ENCODE measurements around the gene TUBAL3. TPM values are rescaled to one million over a fixed set of nuclear protein-coding genes. Genes with fewer than 3 reads are reported as not detected.
A peak's percentile ranks its signal among the peaks of the same experiment; 100 is the strongest.

TUBAL3 gene
- total and polyA plus RNA-seq, 2 of the 4 experiments (the other 2 are of a cell fraction): not detected

DNA sequence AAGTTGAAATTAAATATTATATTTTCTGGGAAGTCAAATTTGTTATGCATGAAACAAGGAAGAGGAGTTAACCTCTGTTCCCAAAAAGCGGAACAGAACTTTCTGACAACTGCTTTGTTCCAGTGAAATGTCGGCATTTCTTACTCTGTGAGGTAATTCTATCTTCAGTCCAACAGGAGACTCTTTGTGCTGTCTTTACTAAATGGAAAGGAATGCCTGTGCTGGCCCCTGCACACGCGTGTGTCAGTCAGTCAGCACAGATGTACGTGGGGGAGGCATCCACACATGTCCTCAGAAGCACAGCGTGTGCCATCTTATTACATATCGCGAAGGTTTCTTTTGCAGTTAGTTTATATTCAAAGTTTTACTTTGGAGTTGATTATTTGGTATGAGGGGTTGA is 45.2 kb upstream of the TUBAL3 start:
- Histone ChIP-seq H3K27me3 (ENCODE audit: control insufficient read depth, insufficient read depth, low read length) (no peaks in the 10 kb centered on the region), H3K9ac (ENCODE audit: low read depth, low read length) (no peak overlapping the region), H2AK9ac (replicated peaks; ENCODE audit: low read depth, low read length, poor library complexity) (no peak overlapping the region), H4K20me1 (ENCODE audit: insufficient read depth, low read length) (no peaks in the 10 kb centered on the region), H3K14ac (replicated peaks; ENCODE audit: low read depth, low read length) (0 out of 2 replicates have a peak overlapping the region, but pooled peaks have one; percentile 42), H3K79me1 (ENCODE audit: low read depth in 1 of 2, low read length in 2 of 2) (peaks cover 7 to 40% of the 10 kb centered on the region in 2 experiments; a peak in 3 of 4 replicates), H4K5ac (ENCODE audit: low read depth, low read length) (no peak overlapping the region), H3K4me3 (ENCODE audit: insufficient read depth, low read depth, low read length) (peak overlapping the region; percentile 25; the same call in 1 of the 2 replicates), H3K36me3 (ENCODE audit: control insufficient read depth, insufficient read depth, low read length) (peaks cover 14% of the 10 kb centered on the region), H2BK20ac (ENCODE audit: low read depth, low read length) (peak overlapping the region; percentile 51; the same call in 1 of the 2 replicates), H3K9me3 (ENCODE audit: control insufficient read depth, insufficient read depth, low read length) (no peaks in the 10 kb centered on the region), H3K4me2 (ENCODE audit: low read depth, low read length) (peak overlapping the region; percentile 92), H3K4me1 (ENCODE audit: control insufficient read depth, insufficient read depth, low read length) (peaks cover 5% of the 10 kb centered on the region; the same call in 1 of the 2 replicates), H3K9me1 (ENCODE audit: insufficient read depth, low read length) (no peaks in the 10 kb centered on the region), H4K91ac (ENCODE audit: insufficient read depth, low read depth, low read length) (peak overlapping the region; percentile 61), H3K27ac (ENCODE audit: insufficient read depth, low read length) (peak overlapping the region; percentile 44), H2BK5ac (ENCODE audit: low read depth, low read length, poor library complexity, severe bottlenecking) (peak overlapping the region; percentile 81), H4K8ac (ENCODE audit: low read depth in 2 of 2, low read length in 2 of 2) (peak overlapping the region in 1 of 2 experiments; percentile 55; a peak in 1 of 4 replicates), H2BK15ac (ENCODE audit: low read depth, low read length) (no peak overlapping the region), H3K56ac (ENCODE audit: extremely low read depth, insufficient read depth, low read length) (no peak overlapping the region), H3K18ac (ENCODE audit: low read depth, low read length) (0 out of 2 replicates have a peak overlapping the region, but pooled peaks have one; percentile 30), H2AK5ac (ENCODE audit: low read depth, low read length) (no peak overlapping the region), H3K23ac (ENCODE audit: low read depth, low read length) (peak overlapping the region; percentile 34), H3K4ac (ENCODE audit: low read depth, low read length) (peak overlapping the region; percentile 65), H2BK120ac (ENCODE audit: low read depth, low read length) (peak overlapping the region; percentile 36; the same call in 1 of the 2 replicates), H2AFZ (replicated peaks; ENCODE audit: low read length, poor library complexity) (peak overlapping the region; percentile 79)
- ChIA-PET CTCF (no interaction called here), POLR2A (ENCODE audit: unreplicated experiment) (interaction anchor here (0.7 kb wide), 1 partner anchor 124 kb away, joined by 3 read pairs; no protein-coding TSS in a partner anchor)
- ATAC-seq (ENCODE audit: low read depth) (peak; percentile 51), DNase-seq (peak; percentile 83)
- in situ Hi-C loops (cut with MboI; ENCODE audit: low sequenced_read_pairs) (loop anchor here (25.0 kb wide), 1 partner anchor 412 kb away; no protein-coding TSS in a partner anchor), intact Hi-C loops (cut with micrococcal nuclease) (loop anchor here (5.0 kb wide), 1 partner anchor 237 kb away; no protein-coding TSS in a partner anchor), dilution Hi-C loops (cut with HindIII; ENCODE audit: low sequenced_read_pairs, unreplicated experiment) (no loop called here)
- TF ChIP-seq MXI1 (IDR thresholded peaks at IDR 0.05; ENCODE audit: borderline replicate concordance, low read depth, low read length) (peak; percentile 38; the same call in 1 of the 2 replicates), RAD21 (IDR thresholded peaks at IDR 0.05; ENCODE audit: low read length) (peak; percentile 15; the same call in 1 of the 2 replicates), MAFK (IDR thresholded peaks at IDR 0.05; ENCODE audit: low read depth, low read length) (no peak; the same call in 1 of the 2 replicates)
- no CpG with 5 or more reads among the region's 8 CpGs for WGBS, 2 experiments (ENCODE audit: extremely low coverage in 2 of 2, insufficient read length in 1 of 2)
- no TSS peak for BruUV-seq (replicated peaks)
